GM11168 (cell line): ENCODE measurements around the gene SCML1.

ENCODE experiments used
- in situ Hi-C: fragments of 300-500 bp; cut with MboI; formaldehyde crosslinking; loops from one replicate; pipeline ENCODE4 v1.12.0; 2022; ENCODE audit warnings: low sequenced_read_pairs; ENCODE audit not compliant: unreplicated experiment

Gene SCML1, protein sequence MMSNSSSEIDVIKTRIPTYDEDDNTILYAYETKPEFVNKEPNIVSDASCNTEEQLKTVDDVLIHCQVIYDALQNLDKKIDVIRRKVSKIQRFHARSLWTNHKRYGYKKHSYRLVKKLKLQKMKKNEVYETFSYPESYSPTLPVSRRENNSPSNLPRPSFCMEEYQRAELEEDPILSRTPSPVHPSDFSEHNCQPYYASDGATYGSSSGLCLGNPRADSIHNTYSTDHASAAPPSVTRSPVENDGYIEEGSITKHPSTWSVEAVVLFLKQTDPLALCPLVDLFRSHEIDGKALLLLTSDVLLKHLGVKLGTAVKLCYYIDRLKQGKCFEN

GRCh38 chrX:17736856-17737709, at the start of gene SCML1:
TSS of gene SCML1 (plus strand) at chrX:17737493. CDS start at chrX:17744187, 6,694 bp downstream.
- in situ Hi-C loops = no loop called here

DNA sequence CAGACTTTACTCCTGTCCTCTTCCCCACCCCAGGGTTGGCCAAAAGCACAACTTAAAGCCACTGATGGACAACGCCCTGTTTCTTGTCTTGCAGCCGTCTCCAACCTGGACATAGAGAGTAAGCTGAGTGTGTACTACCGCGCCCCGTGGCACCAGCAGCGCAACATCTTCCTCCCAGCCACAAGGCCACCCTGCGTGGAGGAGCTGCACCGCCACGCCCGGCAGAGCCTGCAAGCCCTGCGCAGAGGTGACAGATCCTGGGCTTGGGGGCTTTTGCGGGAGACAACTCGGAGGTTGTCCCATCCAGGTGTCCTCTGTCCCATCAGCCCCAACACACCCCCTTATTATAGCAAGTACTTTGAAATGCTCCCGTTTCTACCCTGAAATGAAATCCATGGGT, 49.6 kb upstream of the SCML1 start:
- in situ Hi-C loops = no loop called here

GRCh38 chrX:17689971-17690409, 47.3 kb upstream of the SCML1 start:
- in situ Hi-C loops = no loop called here

DNA sequence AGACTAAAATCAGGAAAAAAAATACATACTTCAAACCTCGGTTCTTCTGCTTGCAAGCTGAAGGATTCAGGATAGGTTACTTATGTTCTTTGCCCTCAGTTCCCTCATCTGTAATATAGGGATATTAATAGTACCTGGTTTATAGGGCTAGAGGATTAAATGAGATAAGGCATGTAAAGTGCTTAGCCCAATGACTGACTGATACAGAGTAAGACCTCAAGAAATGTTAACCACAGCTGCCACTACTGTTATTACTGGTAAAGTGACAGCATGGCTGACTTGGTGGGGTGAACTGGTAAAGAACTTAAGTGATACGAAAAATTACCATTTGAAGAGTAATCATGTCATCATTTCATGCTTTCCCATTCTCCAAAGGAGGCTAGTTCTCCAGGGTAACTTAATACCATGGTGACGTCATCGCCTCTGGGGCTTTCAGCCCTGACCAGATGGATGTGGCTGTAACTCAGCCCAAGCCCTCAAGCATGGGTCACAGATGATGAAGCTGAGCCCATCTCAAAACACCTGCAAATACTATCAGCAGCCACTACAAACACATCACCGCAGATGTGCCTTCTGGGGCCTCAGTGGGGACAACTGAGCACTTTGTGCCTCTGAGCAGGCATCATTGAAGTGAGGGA, 44.5 kb upstream of the SCML1 start:
- in situ Hi-C loops = no loop called here

DNA sequence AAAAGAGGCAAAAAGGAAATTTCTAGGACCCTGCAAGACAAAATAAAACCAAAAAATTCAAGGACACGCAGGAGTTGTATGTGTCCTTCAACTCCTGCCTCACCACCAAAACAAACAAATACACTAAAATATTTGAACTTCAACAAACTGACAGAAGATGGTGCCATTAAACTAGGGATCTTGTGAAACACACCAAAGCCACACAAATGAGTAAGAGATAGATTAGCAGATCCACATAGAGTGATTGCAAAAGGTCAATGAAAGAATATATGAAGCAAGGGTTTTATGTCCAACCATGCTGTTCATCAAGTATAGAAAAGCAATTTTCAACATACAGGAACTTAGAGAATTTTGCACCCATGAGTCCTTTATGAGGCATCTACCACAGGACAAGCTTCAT, 40.1 kb upstream of the SCML1 start:
- in situ Hi-C loops = no loop called here

GRCh38 chrX:17700976-17701375, 36.3 kb upstream of the SCML1 start:
- in situ Hi-C loops = no loop called here

GRCh38 chrX:17703201-17703600, 34.1 kb upstream of the SCML1 start:
- in situ Hi-C loops = no loop called here

DNA sequence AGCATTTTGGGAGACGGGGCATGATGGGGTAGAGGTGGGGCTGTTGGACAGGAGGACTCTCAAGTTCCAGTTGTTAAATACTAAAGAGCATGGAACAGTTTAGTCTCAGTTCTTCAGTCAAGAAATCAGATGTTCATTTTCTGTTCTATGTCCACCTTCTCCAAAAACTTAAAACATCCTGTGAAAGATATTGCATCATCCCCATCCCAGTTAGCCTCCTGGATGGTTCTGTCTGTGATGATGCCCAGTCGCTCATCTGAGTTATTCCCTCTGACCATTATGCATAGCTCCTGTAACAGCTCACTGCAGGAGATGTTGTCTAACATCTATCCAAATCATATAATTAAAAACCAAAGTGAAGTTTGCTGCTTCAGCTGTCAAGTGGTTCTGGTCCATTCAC, 32.1 kb upstream of the SCML1 start:
- in situ Hi-C loops = no loop called here

GRCh38 chrX:17706676-17707075, 30.6 kb upstream of the SCML1 start:
- in situ Hi-C loops = no loop called here

- in situ Hi-C loops = no loop called here
These were observed 29.6 kb upstream of the SCML1 start for GRCh38 chrX:17707731-17708130.

DNA sequence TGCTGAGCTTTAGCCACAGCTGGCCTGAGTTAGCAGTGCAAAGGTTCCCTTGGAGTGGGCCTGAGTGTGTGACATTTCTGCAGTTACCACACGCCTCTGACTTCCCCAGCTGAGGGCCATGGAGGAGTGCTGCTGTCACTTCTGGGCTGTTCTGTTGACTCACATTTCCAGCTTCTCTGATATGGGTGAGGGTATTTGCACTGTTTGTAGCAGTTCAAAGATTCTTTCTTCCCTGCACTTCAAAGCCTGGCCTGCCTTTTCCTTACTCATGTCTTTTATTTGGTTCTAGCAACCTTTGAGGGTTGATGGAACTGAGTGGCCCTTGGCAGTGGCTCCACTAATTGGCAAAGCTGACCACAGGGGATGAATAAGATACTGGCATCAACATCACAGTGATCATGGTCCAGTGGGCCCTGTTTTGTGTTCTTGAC, 26.4 kb upstream of the SCML1 start:
- in situ Hi-C loops = no loop called here

- in situ Hi-C loops = no loop called here
These were observed 24.0 kb upstream of the SCML1 start for GRCh38 chrX:17713288-17713687.

DNA sequence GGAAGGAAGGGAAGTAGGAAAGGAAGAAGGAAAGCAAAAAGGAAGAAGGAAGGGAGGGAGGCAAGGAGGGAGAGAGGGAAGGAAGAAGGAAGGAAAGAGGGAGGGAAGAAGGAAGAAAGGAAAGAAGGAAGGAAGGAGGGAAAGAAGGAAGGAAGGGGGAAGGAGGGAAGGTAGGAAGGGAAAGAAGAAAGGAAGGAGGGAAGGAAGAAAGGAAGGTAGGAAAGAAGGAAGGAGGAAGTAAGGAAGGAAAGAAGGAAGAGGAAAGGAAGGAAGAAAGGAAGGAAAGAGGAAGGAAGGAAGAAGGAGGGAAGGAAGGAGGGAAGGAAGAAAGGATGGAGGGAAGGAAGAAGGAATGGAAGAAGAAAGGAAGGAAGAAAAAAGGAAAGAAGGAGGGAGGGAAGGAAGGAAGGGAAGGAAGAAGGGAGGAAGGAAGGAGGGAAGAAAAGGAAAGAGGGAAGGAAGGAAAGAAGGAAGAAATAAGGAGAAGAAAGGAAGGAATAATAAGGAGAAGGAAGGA, 18.6 kb upstream of the SCML1 start:
- in situ Hi-C loops = no loop called here

- in situ Hi-C loops = no loop called here
These were observed 17.6 kb upstream of the SCML1 start for GRCh38 chrX:17719711-17720110.

DNA sequence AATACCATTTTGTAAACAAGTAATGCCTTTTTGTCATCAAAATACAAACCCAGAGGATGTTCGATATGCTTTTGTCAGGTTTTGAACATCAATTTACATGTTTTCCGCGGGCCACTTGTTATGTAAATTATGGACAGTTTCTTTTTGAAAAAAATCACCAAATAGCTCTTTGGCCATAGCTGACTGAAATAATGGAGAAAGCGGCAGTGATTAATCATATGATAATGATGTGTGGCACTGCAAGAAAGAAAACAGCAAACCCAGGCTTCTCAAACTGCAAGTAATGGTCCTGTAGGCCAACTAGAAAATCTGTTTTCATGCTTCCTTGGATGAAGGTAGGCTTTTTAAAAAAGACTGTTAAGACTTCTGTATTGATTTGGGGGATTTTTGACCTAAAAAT, 15.6 kb upstream of the SCML1 start:
- in situ Hi-C loops = no loop called here

DNA sequence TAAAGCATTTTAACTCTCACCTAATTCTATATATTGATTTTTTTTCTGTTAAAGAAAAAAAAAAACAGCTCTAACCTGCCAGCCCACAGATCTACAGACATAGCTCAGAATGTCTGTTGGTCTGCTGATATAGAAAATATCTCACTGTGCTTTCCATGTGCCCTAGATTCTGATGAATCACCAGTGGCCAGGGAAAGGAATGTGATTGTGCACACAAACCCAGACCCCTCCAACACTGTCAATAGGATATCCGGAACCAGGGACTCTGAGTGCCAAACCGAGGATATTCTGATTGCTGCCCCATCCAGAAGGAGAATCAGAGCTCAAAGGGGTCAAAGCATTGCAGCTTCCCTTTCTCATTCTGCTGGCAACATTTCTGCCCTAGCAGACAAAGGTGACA, 12.1 kb upstream of the SCML1 start:
- in situ Hi-C loops = no loop called here

- in situ Hi-C loops = no loop called here
These were observed 5.0 kb upstream of the SCML1 start for GRCh38 chrX:17732138-17732783.

GRCh38 chrX:17735406-17735805, 1.9 kb upstream of the SCML1 start:
- in situ Hi-C loops = no loop called here

DNA sequence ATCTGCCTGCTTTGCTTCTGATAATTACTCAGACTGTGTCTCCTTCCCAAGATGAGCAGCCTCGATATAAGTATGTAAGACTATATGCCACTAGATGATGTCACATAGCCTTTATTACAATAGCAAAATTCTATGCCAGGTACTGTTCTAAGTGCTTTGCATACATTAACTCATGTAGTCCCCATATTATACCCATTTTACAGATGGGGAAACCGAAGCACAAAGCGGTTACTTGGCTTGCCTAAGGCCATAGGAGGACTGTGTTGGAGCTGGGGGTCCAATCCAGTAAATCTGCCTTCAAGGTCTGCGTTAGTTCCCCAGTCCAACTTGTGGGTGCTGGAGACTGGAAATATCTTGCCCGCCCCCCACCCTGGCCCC, 826 bp upstream of the SCML1 start:
- in situ Hi-C loops = no loop called here

DNA sequence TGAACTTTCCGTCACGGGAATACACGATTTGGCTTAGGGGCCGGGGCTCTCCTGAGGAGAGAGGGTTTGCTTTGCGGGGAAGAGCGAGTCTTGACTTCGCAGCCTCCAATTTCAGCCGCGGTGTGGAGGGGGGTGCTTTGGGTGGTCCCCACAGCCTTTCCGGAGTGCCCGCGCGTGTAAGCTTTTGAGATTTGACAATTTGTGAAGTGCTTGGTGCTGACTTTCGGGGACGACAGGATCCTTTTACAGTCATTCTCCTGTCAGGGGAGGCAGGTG, 355 bp downstream of the SCML1 start:
- in situ Hi-C loops = no loop called here
